Measurements from ENCODE around the gene GLMN. TPM values are rescaled to one million over a fixed set of nuclear protein-coding genes. Genes with fewer than 3 reads are reported as not detected.

GLMN gene
- total and polyA plus RNA-seq, 2 of the 13 experiments (the other 11 are each of a cell fraction or from before 2014, with no cell fraction given), result 5.9 to 18.4 TPM

DNA sequence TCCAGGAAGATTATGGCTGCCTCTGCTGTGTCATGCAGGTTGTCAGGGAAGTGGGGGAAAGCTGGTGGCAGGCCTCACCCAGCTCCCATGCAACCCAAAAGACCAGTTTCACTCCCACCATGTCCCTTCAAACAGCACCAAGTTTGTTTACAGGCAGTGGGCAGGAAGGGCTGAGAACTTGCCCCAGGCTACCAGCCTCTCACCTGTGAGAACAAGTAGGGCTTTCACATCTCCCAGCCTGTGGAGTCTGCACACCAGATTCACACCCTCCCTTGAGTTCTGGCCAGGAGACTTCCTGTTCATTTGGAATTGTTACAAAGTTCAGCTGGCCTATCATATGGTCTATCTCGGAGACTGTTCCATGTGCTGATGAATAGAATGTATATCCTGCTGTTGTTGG is 27.9 kb upstream of the GLMN start (continued):
- TF ChIP-seq, protein P1, sequence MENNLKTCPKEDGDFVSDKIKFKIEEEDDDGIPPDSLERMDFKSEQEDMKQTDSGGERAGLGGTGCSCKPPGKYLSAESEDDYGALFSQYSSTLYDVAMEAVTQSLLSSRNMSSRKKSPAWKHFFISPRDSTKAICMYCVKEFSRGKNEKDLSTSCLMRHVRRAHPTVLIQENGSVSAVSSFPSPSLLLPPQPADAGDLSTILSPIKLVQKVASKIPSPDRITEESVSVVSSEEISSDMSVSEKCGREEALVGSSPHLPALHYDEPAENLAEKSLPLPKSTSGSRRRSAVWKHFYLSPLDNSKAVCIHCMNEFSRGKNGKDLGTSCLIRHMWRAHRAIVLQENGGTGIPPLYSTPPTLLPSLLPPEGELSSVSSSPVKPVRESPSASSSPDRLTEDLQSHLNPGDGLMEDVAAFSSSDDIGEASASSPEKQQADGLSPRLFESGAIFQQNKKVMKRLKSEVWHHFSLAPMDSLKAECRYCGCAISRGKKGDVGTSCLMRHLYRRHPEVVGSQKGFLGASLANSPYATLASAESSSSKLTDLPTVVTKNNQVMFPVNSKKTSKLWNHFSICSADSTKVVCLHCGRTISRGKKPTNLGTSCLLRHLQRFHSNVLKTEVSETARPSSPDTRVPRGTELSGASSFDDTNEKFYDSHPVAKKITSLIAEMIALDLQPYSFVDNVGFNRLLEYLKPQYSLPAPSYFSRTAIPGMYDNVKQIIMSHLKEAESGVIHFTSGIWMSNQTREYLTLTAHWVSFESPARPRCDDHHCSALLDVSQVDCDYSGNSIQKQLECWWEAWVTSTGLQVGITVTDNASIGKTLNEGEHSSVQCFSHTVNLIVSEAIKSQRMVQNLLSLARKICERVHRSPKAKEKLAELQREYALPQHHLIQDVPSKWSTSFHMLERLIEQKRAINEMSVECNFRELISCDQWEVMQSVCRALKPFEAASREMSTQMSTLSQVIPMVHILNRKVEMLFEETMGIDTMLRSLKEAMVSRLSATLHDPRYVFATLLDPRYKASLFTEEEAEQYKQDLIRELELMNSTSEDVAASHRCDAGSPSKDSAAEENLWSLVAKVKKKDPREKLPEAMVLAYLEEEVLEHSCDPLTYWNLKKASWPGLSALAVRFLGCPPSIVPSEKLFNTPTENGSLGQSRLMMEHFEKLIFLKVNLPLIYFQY (CRISPR knock-in tag; IDR thresholded peaks at IDR 0.05; ENCODE audit: borderline replicate concordance), result no peak

DNA sequence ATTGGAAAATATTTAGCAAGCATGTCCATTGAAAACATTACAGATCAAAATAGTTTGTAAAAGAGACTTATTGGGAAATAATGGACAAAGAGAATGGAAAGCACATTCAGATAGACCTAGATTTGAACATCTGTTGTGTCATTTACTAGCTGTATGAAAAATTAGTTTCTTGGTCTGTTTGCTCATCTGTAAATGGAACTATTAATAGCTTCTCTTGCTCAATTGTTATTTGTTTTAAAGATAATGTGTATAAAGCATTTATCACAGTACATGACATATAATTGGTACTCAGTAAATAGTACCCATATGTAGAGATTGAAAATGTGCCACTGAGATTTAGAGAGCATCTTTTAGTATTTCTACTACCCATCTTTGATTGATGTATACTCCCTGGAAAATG is 26.0 kb upstream of the GLMN start:
- in situ Hi-C loops (cut with HindIII; ENCODE audit: extremely low pct_ligation_motif_present, low pct_unique_long_range_greater_than_20kb) (no loop called here), intact Hi-C loops (cut with micrococcal nuclease; ENCODE audit: unreplicated experiment) (no loop called here)
- H3K79me2 ChIP-seq (ENCODE audit: insufficient read depth, low read length), result no peaks in the 10 kb centered on the region
- peaks cover 8 to 15% of the 10 kb centered on the region in 2 experiments; a peak in 4 of 5 replicates for H3K36me3 ChIP-seq (replicated peaks in 1 of 2; ENCODE audit: control insufficient read depth in 1 of 2, insufficient read depth in 2 of 2, low read length in 2 of 2)
- no peak overlapping the region for H3K4me2 ChIP-seq (ENCODE audit: low read depth, low read length)
- H3K4me1 ChIP-seq (ENCODE audit: insufficient read depth, low read length), result peaks cover 10% of the 10 kb centered on the region; the same call in 1 of the 2 replicates
- H2AFZ ChIP-seq (ENCODE audit: low read length), result no peak overlapping the region
- FAIRE-seq (no peak), DNase-seq (ENCODE audit: low spot score) (no peak), ATAC-seq (no peak)
- CTCF ChIA-PET (ENCODE audit: low intra/inter-chr PET ratio, low total read pairs), result no interaction called here
- no peak overlapping the region for H3K4me3 ChIP-seq (replicated peaks in 1 of 3; ENCODE audit: insufficient read depth in 1 of 3, low read depth in 2 of 3, low read length in 3 of 3)
- H3K27ac ChIP-seq (ENCODE audit: extremely low read length, insufficient read depth, low read length), result no peak overlapping the region
- no peak overlapping the region for H3K9ac ChIP-seq (ENCODE audit: insufficient read depth, low read depth, low read length)
- BruUV-seq (replicated peaks), result no TSS peak
- no peaks in the 10 kb centered on the region for H3K27me3 ChIP-seq (ENCODE audit: control insufficient read depth in 1 of 2, insufficient read depth in 2 of 2, low read length in 2 of 2)
- H3K9me3 ChIP-seq (ENCODE audit: low read length), result no peaks in the 10 kb centered on the region; the same call in 1 of the 2 replicates
- H4K20me1 ChIP-seq (ENCODE audit: insufficient read depth, low read length), result no peaks in the 10 kb centered on the region
- POLR2A ChIA-PET, result no interaction called here
- TF ChIP-seq, protein P2, sequence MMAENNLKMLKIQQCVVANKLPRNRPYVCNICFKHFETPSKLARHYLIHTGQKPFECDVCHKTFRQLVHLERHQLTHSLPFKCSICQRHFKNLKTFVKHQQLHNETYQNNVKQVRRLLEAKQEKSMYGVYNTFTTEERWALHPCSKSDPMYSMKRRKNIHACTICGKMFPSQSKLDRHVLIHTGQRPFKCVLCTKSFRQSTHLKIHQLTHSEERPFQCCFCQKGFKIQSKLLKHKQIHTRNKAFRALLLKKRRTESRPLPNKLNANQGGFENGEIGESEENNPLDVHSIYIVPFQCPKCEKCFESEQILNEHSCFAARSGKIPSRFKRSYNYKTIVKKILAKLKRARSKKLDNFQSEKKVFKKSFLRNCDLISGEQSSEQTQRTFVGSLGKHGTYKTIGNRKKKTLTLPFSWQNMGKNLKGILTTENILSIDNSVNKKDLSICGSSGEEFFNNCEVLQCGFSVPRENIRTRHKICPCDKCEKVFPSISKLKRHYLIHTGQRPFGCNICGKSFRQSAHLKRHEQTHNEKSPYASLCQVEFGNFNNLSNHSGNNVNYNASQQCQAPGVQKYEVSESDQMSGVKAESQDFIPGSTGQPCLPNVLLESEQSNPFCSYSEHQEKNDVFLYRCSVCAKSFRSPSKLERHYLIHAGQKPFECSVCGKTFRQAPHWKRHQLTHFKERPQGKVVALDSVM (CRISPR knock-in tag; IDR thresholded peaks at IDR 0.05), result no peak
- no peak for TF ChIP-seq NAIF1 (CRISPR knock-in tag; IDR thresholded peaks at IDR 0.05; ENCODE audit: borderline replicate concordance)
- TF ChIP-seq, protein P1 (CRISPR knock-in tag; IDR thresholded peaks at IDR 0.05; ENCODE audit: borderline replicate concordance), result no peak
- no peak for TF ChIP-seq KDM2A (CRISPR knock-in tag; IDR thresholded peaks at IDR 0.05; ENCODE audit: borderline replicate concordance, low read depth)
- no peak for TF ChIP-seq MEIS1 (CRISPR knock-in tag; IDR thresholded peaks at IDR 0.05; ENCODE audit: borderline replicate concordance)
- no peak for TF ChIP-seq ZNF224 (CRISPR knock-in tag; IDR thresholded peaks at IDR 0.05)
- TF ChIP-seq, protein P3, sequence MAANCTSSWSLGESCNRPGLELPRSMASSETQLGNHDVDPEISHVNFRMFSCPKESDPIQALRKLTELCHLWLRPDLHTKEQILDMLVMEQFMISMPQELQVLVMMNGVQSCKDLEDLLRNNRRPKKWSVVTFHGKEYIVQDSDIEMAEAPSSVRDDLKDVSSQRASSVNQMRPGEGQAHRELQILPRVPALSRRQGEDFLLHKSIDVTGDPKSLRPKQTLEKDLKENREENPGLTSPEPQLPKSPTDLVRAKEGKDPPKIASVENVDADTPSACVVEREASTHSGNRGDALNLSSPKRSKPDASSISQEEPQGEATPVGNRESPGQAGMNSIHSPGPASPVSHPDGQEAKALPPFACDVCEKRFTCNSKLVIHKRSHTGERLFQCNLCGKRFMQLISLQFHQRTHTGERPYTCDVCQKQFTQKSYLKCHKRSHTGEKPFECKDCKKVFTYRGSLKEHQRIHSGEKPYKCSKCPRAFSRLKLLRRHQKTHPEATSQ (CRISPR knock-in tag; IDR thresholded peaks at IDR 0.05; ENCODE audit: borderline replicate concordance), result no peak
- TF ChIP-seq HMG20A (CRISPR knock-in tag; IDR thresholded peaks at IDR 0.05; ENCODE audit: borderline replicate concordance), result no peak
- TF ChIP-seq RXRB (CRISPR knock-in tag; IDR thresholded peaks at IDR 0.05; ENCODE audit: borderline replicate concordance), result no peak
